Stimulated activated CD4-positive, alpha-beta T cell treated with anti-CD3 and anti-CD28 coated beads, Interleukin-4, amount 100 ng/mL, for 4 hours (primary cell): ENCODE data around the gene PDE6G.

Experiments used
- DNase-seq, 2 experiments: peaks; one replicate each; pipeline ENCODE4 v3.0.0-alpha.2; 2020

The PDE6G gene

GRCh38 chr17:81656118-81656743 lies at the start of gene PDE6G:
PDE6G (minus strand) TSS chr17:81656542; CDS start chr17:81653305, 3,237 bp downstream.
- DNase-seq = no peak

GRCh38 chr17:81705518-81706231 lies 49.3 kb upstream of the PDE6G start:
- no peak for DNase-seq

- DNase-seq = no peak
Measured at GRCh38 chr17:81703747-81704654, 47.7 kb upstream of the PDE6G start.

GRCh38 chr17:81702934-81703746 lies 46.8 kb upstream of the PDE6G start, which contains the start of gene MRPL12:
MRPL12 (plus strand) TSS chr17:81703367; CDS start chr17:81703502, 135 bp downstream.
- DNase-seq = peak; percentile 85 to 87

- DNase-seq = no peak
Measured at GRCh38 chr17:81701288-81702071, 45.1 kb upstream of the PDE6G start.

DNA sequence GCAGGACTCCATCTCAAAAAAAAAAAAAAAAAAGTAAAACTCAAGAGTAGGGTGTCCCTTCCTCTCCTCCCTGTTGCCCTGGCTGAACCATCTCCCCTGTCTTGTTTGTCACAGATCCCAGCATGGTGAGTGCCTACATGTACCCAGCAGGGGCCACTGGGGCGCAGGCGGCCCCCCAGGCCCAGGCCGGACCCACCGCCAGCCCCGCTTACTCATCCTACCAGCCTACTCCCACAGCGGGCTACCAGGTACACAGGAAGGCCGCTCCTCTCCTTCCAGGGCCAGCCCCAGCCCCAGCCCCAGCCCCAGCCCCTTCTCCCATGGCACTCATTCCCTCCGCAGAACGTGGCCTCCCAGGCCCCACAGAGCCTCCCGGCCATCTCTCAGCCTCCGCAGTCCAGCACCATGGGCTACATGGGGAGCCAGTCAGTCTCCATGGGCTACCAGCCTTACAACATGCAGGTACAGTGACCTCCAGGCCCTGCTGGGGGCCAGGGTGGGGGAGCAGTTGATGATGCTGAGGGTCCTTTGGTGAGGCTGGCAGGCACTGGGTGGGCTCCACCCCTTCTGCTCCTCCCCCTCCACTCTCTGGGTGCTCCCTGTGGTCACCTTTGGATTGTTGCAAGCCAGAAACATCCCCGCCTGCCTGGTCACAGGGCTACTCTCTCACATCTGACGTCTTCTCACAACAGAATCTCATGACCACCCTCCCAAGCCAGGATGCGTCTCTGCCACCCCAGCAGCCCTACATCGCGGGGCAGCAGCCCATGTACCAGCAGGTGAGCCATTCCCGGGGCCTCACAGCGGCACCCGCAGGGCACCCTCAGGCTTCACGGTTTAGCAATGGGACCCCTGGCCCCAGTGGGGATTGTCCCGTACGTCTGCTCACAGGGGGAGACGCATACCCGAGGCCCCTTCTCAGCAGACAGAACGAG lies 44.3 kb upstream of the PDE6G start:
- DNase-seq = no peak

DNA sequence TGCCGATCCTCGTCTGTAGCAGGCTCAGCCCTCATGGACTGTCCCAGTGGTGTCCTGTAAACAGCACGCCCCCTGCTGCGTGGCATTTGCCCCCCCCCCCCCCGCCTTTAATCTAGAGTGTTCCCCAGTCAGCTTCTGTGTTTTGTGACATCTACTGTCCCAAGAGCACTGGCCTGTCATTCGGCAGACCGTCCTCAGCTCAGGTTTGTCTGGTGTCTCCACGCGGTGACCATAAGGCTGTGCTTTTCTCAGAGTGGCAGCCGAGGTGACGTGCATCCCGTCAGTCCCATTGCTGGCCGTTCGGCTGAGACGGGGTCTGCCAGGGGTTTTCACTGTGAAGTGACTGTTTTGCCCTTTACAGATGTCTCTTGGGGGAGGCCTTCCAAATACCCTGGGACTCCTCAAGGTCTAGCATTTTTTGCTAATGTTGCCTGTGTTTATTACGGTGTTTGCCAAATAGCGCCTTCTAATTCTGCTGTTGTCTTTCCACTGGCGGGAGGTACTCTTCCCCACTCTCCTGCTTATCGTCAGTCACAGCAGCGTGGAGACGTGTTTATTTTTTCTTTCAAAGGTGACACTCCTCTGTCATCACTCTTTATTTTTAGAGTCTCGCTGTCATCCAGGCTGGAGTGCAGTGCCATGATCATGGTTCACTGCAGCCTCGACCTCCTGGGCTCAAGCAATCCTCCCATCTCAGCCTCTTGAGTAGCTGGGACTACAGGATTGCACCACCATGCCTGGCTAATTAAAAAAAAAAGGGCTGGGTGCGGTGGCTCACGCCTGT lies 41.1 kb upstream of the PDE6G start:
- DNase-seq = no peak

GRCh38 chr17:81696218-81696941 lies 40.0 kb upstream of the PDE6G start:
- no peak for DNase-seq

DNA sequence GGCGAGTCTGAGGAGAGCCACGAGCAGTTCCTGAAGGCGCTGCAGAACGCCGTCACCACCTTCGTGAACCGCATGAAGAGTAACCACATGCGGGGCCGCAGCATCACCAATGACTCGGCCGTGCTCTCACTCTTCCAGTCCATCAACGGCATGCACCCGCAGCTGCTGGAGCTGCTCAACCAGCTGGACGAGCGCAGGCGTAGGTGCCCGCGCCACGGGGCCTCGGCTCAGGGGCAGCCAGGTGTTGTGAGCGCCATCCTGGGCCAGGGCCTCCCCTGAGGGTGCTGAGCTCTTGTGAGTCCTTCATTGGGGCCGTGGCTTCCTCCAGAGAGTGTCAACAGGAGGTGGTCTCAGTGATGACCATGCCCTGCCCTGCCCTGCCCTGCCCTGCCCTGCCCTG lies 39.5 kb upstream of the PDE6G start:
- no peak for DNase-seq

DNA sequence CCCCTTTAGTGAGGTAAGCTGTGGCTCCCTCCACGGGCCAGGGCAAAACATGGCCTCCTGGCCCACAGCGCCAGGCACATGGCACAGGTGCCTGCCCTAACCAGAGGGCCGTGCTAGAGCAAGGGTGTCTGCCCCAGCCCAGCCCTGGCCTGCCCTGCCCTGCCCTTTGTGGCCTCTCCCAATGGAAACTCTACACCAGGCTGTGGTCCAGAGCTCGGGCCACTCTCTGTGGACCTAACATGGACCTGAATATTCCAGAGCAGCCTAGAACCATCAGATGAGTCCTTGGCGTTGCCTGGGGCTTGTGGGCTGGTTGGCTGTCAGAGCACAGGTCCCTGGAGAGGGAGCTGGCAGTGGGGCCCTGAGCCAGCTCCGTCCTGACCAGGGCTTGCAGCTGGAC lies 38.9 kb upstream of the PDE6G start:
- no peak for DNase-seq

DNA sequence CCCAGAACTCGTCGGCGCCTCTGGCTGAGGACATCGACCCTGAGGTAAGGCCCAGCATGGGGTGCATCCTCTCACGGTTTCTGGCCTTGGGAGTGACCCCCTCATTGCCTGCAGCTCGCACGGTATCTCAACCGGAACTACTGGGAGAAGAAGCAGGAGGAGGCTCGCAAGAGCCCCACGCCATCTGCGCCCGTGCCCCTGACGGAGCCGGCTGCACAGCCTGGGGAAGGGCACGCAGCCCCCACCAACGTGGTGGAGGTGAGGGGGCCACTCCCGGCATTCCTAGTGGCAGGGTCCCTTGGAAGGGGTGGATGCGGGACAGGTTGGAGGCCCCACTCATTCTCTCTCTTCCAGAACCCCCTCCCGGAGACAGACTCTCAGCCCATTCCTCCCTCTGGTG lies 38.5 kb upstream of the PDE6G start:
- DNase-seq = no peak

- DNase-seq = no peak
Measured at GRCh38 chr17:81693509-81694210, 37.3 kb upstream of the PDE6G start.

GRCh38 chr17:81691608-81692007 lies 35.3 kb upstream of the PDE6G start:
- no peak for DNase-seq

- no peak for DNase-seq
Measured at GRCh38 chr17:81691196-81691595, 34.9 kb upstream of the PDE6G start.

DNA sequence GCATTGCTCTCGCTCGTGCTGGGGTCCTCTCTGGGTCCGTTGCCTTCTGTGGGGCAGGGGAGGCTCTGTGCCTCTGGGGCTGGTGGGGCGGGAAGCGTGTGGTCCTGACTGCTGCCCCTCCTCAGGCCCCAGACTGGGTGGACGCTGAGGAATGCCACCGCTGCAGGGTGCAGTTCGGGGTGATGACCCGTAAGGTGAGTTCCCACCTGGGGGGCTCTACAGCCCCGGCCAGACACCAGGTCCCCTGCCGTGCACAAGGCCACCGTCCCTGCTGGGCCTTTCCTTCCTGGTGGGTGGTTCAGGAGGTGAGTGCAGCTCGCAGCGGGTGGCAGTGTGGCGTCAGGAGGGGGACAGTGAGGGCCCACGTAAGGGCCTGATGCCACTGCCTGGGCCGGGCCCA lies 34.2 kb upstream of the PDE6G start:
- no peak for DNase-seq

DNA sequence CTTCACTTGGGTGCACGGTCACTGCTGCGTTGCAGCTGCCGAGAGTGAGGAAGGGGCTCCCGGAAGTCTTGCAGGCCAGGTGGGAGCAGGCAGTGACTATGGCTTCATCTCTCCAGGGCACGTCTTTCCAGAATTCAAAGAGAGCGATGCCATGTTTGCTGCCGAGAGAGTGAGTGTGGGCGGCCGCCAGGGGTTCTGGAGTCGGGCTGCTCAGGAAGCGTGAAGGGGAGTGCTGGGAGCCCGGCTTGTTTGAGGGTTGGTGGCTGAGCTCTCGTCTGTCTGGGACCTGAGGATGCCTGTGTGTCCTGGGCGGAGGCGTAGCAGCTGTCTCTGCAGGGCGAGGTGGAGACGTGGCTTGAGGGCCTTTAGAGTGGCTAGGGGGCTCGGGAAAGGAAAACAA lies 33.7 kb upstream of the PDE6G start:
- DNase-seq = no peak

GRCh38 chr17:81688616-81689015 lies 32.3 kb upstream of the PDE6G start:
- DNase-seq = no peak

DNA sequence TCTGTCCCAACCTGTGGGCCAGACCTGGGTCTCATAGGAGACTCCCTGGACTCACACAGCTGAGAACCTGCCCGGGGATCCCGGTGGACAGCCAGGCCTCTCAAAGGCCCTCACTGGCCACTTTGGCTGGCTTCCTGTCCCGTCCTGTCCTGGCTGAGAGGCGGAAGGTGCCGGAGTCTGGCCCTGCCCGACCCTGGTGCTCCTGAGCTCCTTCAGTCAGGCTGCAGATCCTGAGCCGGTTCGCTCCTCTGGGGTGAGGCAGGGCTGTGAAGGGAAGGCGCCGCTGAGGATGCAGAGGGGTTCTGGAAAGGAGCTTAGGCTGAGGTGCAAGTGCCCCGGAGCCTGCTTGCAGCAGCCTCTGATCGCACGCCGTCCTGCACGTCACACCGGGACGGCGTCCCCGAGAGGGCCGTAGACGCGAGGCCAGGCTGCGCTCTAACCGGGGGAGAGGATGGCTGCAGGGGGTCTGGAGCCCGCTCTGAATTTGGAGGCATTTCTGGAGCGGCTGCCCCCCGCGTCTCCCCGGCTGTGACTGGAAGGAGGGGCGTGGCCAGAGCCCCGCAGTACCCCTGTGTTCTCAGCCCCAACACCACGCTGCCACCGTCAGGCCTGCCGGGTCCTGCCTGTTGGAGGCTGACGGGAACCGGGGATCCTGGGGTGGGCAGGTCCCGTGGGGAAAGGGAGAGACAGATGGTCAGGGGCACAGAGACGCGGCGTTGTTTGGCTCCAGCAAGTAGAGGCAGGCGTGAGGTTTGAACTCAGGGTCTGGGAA lies 31.6 kb upstream of the PDE6G start:
- DNase-seq = no peak
